PC-9 (cell line): ENCODE results near the gene MBOAT2. TPM values are rescaled to one million over a fixed set of nuclear protein-coding genes. Genes with fewer than 3 reads are reported as not detected.

Experiments
- BruUV-seq: library from RNA; stranded (reverse); fragments of 400-500 nt; replicated peaks from 2 replicates; lab custom pipeline; 2021; lab: Mats Ljungman, UMichigan
- CTCF ChIA-PET: fragments of 300-600 bp; sonication (Branson Sonifier 250); formaldehyde crosslinking; loops from one replicate; lab custom pipeline; 2022; ENCODE audit warnings: antibody characterized with exemption; lab: Charles Lee
- POLR2A ChIA-PET: fragments of 300-600 bp; sonication (Branson Sonifier 250); formaldehyde crosslinking; loops from one replicate; lab custom pipeline; 2022; ENCODE audit warnings: antibody characterized with exemption; ENCODE audit not compliant: unreplicated experiment; lab: Charles Lee
- DNase-seq, 2 experiments: peaks; one replicate each; pipeline versions ENCODE4 v3.0.0 to v3.0.0-alpha.2; 2015 to 2022; ENCODE audit warnings: mixed read lengths in 1 of 2
- H2AFZ ChIP-seq: fragments of 200-600 bp; sonication (generic); 2 replicates; pipeline ENCODE4 v1.8.1; 2017; ENCODE audit warnings: antibody characterized with exemption
- H3F3A ChIP-seq: fragments of 200-600 bp; sonication (generic); 2 replicates; pipeline ENCODE4 v1.8.1; 2017; ENCODE audit warnings: antibody characterized with exemption, mild to moderate bottlenecking, low read depth; ENCODE audit not compliant: insufficient read depth
- H3K27ac ChIP-seq: fragments of 200-600 bp; sonication (generic); 2 replicates; pipeline ENCODE4 v1.6.1; 2016; ENCODE audit warnings: mixed run types
- H3K27me3 ChIP-seq: fragments of 200-600 bp; sonication (generic); 2 replicates; pipeline ENCODE4 v1.6.1; 2016; ENCODE audit warnings: low read depth, mixed run types; ENCODE audit not compliant: insufficient read depth
- H3K36me3 ChIP-seq: fragments of 200-600 bp; sonication (generic); 2 replicates; pipeline ENCODE4 v1.6.1; 2016; ENCODE audit warnings: low read depth, mixed run types
- H3K4me1 ChIP-seq: fragments of 200-600 bp; sonication (generic); replicated peaks from 2 replicates; pipeline ENCODE4 v1.6.1; 2016; ENCODE audit warnings: mixed run types; ENCODE audit not compliant: insufficient read depth
- H3K4me2 ChIP-seq: fragments of 200-600 bp; sonication (generic); 2 replicates; pipeline ENCODE4 v1.6.1; 2017; ENCODE audit warnings: mixed run types
- H3K4me3 ChIP-seq: fragments of 200-600 bp; sonication (generic); 2 replicates; pipeline ENCODE4 v1.6.1; 2016; ENCODE audit warnings: mixed run types
- H3K79me2 ChIP-seq: fragments of 200-600 bp; sonication (generic); 2 replicates; pipeline ENCODE4 v1.6.1; 2017; ENCODE audit warnings: low read depth, mixed run types
- H3K9me2 ChIP-seq: fragments of 200-600 bp; sonication (generic); 2 replicates; pipeline ENCODE4 v1.8.1; 2017; ENCODE audit warnings: mild to moderate bottlenecking; ENCODE audit not compliant: insufficient read depth
- H3K9me3 ChIP-seq: fragments of 200-600 bp; sonication (generic); 2 replicates; pipeline ENCODE4 v1.8.1; 2016; ENCODE audit warnings: low read depth; ENCODE audit not compliant: insufficient read depth
- H4K20me1 ChIP-seq: fragments of 200-600 bp; sonication (generic); 2 replicates; pipeline ENCODE4 v1.8.1; 2017; ENCODE audit not compliant: insufficient read depth
- CTCF ChIP-seq: fragments of 200-600 bp; sonication (generic); conservative IDR thresholded peaks from 2 replicates; pipeline ENCODE4 v1.6.1; 2017; ENCODE audit warnings: mixed run types, antibody characterized with exemption, mild to moderate bottlenecking, moderate library complexity
- EZH2 ChIP-seq: fragments of 200-600 bp; sonication (generic); IDR thresholded peaks from 2 replicates; pipeline ENCODE4 v1.8.0; 2017; ENCODE audit warnings: antibody characterized with exemption, low read depth
- intact Hi-C: fragments of 100-400 bp; cut with micrococcal nuclease; formaldehyde crosslinking; loops from one replicate; pipeline ENCODE4 v1.10.0; 2022; ENCODE audit not compliant: unreplicated experiment
- total RNA-seq: library from RNA; stranded (reverse); gene quantifications from 2 replicates; pipeline ENCODE4 v1.2.3, GENCODE V29; 2021

MBOAT2 gene
- total RNA-seq, 1 experiment from 2014 or later = 57.7 TPM

DNA sequence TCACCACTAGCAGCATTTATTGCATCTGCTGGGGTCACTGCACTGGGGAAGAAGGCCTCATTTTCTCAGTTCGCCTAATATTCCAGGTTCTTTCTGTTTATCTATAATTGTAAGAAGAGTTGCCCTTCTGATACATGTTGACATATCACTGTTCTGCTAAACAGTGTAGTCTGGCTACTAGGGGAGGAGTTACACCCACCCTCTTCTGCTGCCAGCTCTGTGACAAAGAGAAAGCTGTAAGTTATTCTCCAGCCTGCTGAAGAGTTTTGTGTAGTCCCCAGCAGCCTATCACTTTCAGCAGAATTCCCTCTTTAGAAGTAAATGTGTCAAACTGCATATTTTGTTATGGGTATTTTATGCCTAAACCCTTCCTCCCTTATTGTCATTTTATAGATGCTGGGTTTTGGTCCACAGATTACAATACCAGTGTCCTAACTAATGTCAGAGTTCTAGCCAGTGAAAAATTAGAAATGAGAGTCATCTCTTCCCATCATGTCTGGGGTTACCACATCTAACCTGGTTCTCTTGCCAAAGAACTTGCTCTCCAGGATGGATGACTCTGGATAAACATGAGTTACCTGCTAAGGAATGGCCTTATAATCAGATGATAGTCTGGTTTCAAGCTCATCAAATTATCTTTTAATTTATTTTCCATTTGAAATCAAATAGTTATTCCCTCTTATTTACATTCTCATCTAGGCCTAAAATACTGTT lies 5.6 kb upstream of the MBOAT2 start:
- no TSS peak for BruUV-seq
- CTCF ChIA-PET = no interaction called here
- intact Hi-C loops = loop anchor here (10.0 kb wide), 2 partner anchors 134 to 326 kb away; no protein-coding TSS in a partner anchor

GRCh38 chr2:9006368-9006767 lies 2.9 kb upstream of the MBOAT2 start:
- CTCF ChIA-PET = interaction anchor here (0.5 kb wide), 1 partner anchor 9 kb away, joined by 3 read pairs; no protein-coding TSS in a partner anchor

More for the DNA sequence above, 5.6 kb upstream of the MBOAT2 start:
- H3K9me3 ChIP-seq = no peaks in the 10 kb centered on the region
- peaks cover 21% of the 10 kb centered on the region for H3F3A ChIP-seq
- H3K4me1 ChIP-seq = peaks cover 20% of the 10 kb centered on the region
- H3K27me3 ChIP-seq = no peaks in the 10 kb centered on the region
- POLR2A ChIA-PET = no interaction called here
- no peak for TF ChIP-seq CTCF
- TF ChIP-seq EZH2 = no peak
- no peak overlapping the region for H2AFZ ChIP-seq
- no peak overlapping the region for H3K4me2 ChIP-seq
- H3K27ac ChIP-seq = no peak overlapping the region
- peaks cover 7% of the 10 kb centered on the region; the same call in 1 of the 2 replicates for H3K79me2 ChIP-seq
- DNase-seq = no peak
- H3K4me3 ChIP-seq = no peak overlapping the region
- H3K36me3 ChIP-seq = 0 out of 2 replicates have a peak, but pooled peaks cover 8% of the 10 kb centered on the region
- H4K20me1 ChIP-seq = no peaks in the 10 kb centered on the region
- H3K9me2 ChIP-seq = no peaks in the 10 kb centered on the region

More at GRCh38 chr2:9006368-9006767, 2.9 kb upstream of the MBOAT2 start:
- no peak overlapping the region for H2AFZ ChIP-seq
- no peak for TF ChIP-seq EZH2
- TF ChIP-seq CTCF = no peak
- H3K27me3 ChIP-seq = no peaks in the 10 kb centered on the region
- 0 out of 2 replicates have a peak, but pooled peaks cover 8% of the 10 kb centered on the region for H3K36me3 ChIP-seq
- no peaks in the 10 kb centered on the region for H3K9me3 ChIP-seq
- intact Hi-C loops = loop anchor here (10.0 kb wide), 2 partner anchors 132 to 328 kb away; no protein-coding TSS in a partner anchor
- POLR2A ChIA-PET = interaction anchor here (0.6 kb wide), 1 partner anchor 146 kb away, joined by 3 read pairs; no protein-coding TSS in a partner anchor
- H3K27ac ChIP-seq = no peak overlapping the region
- no peak overlapping the region for H3K4me2 ChIP-seq
- no peaks in the 10 kb centered on the region for H4K20me1 ChIP-seq
- peaks cover 25% of the 10 kb centered on the region for H3K79me2 ChIP-seq
- H3F3A ChIP-seq = peaks cover 25% of the 10 kb centered on the region
- BruUV-seq = no TSS peak
- no peak overlapping the region for H3K4me3 ChIP-seq
- no peaks in the 10 kb centered on the region for H3K9me2 ChIP-seq
- no peak for DNase-seq
- H3K4me1 ChIP-seq = peaks cover 30% of the 10 kb centered on the region
